ENCODE results near the gene KNOP1. TPM values are rescaled to one million over a fixed set of nuclear protein-coding genes. Genes with fewer than 3 reads are reported as not detected.

KNOP1 gene
- total and polyA plus RNA-seq, 2 donors (not counting 3 experiments of a cell fraction or from before 2014, with no cell fraction given), result 6.7 to 33.5 TPM

DNA sequence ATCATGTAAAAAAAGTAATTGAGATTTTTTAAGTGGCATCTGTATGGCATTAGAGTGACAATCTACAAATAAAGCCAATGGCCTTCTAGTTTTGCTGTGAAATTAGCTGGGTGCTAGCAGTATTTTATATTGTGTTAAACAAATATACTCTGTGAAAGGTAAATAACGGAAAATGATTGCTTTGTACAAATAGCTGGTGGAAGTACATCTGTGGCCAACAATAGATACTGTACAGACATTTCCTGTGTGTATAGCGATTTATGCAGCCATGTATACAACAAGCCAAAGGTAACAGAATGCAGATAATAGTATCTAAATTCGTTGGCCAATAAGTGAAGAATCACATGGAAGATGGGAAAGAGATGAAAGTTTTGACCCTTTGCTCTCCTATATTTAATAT lies 26.6 kb upstream of the KNOP1 start:
- dilution Hi-C loops (cut with MboI; ENCODE audit: extremely low pct_ligation_motif_present, low sequenced_read_pairs) (no loop called here), intact Hi-C loops (cut with micrococcal nuclease) (no loop called here)
- Histone ChIP-seq H3K4me1 (ENCODE audit: control insufficient read depth, extremely low read depth, insufficient read depth, low read length) (peaks cover 6% of the 10 kb centered on the region), H3K27me3 (ENCODE audit: control insufficient read depth in 2 of 2, insufficient read depth in 2 of 2, low read length in 2 of 2) (no peaks in the 10 kb centered on the region), H3K9me1 (replicated peaks; ENCODE audit: control insufficient read depth, extremely low read depth, insufficient read depth, low read length) (no peaks in the 10 kb centered on the region), H3K4me3 (replicated peaks in 1 of 3; ENCODE audit: insufficient read depth in 1 of 3, low read depth in 1 of 3, low read length in 3 of 3) (no peak overlapping the region), H3K36me3 (ENCODE audit: control insufficient read depth in 2 of 2, extremely low read depth in 1 of 2, insufficient read depth in 2 of 2, low read length in 2 of 2) (no peaks in the 10 kb centered on the region), H3K9me3 (replicated peaks; ENCODE audit: control insufficient read depth, insufficient read depth, low read length) (no peaks in the 10 kb centered on the region), H3K9ac (replicated peaks; ENCODE audit: extremely low read depth, insufficient read depth, low read length) (no peak overlapping the region), H3K79me2 (ENCODE audit: control insufficient read depth, insufficient read depth, low read length) (no peaks in the 10 kb centered on the region), H3K27ac (ENCODE audit: insufficient read depth, low read depth, low read length) (no peak overlapping the region), H2AFZ (ENCODE audit: low read depth, low read length) (no peak overlapping the region), H4K20me1 (replicated peaks; ENCODE audit: control insufficient read depth, extremely low read depth, insufficient read depth, low read length) (no peaks in the 10 kb centered on the region), H3K4me2 (ENCODE audit: insufficient read depth, low read length) (no peak overlapping the region)
- TF ChIP-seq, protein P1, sequence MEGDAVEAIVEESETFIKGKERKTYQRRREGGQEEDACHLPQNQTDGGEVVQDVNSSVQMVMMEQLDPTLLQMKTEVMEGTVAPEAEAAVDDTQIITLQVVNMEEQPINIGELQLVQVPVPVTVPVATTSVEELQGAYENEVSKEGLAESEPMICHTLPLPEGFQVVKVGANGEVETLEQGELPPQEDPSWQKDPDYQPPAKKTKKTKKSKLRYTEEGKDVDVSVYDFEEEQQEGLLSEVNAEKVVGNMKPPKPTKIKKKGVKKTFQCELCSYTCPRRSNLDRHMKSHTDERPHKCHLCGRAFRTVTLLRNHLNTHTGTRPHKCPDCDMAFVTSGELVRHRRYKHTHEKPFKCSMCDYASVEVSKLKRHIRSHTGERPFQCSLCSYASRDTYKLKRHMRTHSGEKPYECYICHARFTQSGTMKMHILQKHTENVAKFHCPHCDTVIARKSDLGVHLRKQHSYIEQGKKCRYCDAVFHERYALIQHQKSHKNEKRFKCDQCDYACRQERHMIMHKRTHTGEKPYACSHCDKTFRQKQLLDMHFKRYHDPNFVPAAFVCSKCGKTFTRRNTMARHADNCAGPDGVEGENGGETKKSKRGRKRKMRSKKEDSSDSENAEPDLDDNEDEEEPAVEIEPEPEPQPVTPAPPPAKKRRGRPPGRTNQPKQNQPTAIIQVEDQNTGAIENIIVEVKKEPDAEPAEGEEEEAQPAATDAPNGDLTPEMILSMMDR (IDR thresholded peaks at IDR 0.05; ENCODE audit: extremely low read depth in 1 of 2, insufficient read depth in 1 of 2, low read depth in 1 of 2, low read length in 2 of 2), result no peak
- no peak for TF ChIP-seq EZH2 (IDR thresholded peaks at IDR 0.05; ENCODE audit: borderline replicate concordance, low read depth, low read length, severe bottlenecking)
- TF ChIP-seq MYC (IDR thresholded peaks at IDR 0.05; ENCODE audit: low read depth, low read length), result no peak
- no peak for TF ChIP-seq POLR2AphosphoS5 (IDR thresholded peaks at IDR 0.05; ENCODE audit: insufficient read depth, low read depth, low read length)
- TF ChIP-seq FOS (IDR thresholded peaks at IDR 0.05; ENCODE audit: borderline replicate concordance, insufficient read depth, low read length), result no peak
- TF ChIP-seq, protein P2, sequence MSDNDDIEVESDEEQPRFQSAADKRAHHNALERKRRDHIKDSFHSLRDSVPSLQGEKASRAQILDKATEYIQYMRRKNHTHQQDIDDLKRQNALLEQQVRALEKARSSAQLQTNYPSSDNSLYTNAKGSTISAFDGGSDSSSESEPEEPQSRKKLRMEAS (IDR thresholded peaks at IDR 0.05; ENCODE audit: insufficient read depth, insufficient read length), result no peak
- no peak for TF ChIP-seq GATA2 (IDR thresholded peaks at IDR 0.05; ENCODE audit: insufficient read depth, insufficient read length, low read depth, low read length)
- no peak for TF ChIP-seq POLR2A (IDR thresholded peaks at IDR 0.05; ENCODE audit: low read depth, low read length)
- TF ChIP-seq JUN (IDR thresholded peaks at IDR 0.05; ENCODE audit: borderline replicate concordance, insufficient read depth, insufficient read length, low read depth), result no peak
- peak; percentile 26 for FAIRE-seq
- no peak for DNase-seq (ENCODE audit: low read depth, low spot score)
- CTCF ChIA-PET, result interaction anchor here (1.7 kb wide), 1 partner anchor 9 kb away, joined by 5 read pairs; no protein-coding TSS in a partner anchor
- no TSS peak for BruUV-seq (replicated peaks)
- POLR2A ChIA-PET, result no interaction called here

Measured in endothelial cell of umbilical vein (primary cell).